ENCODE measurements around the gene UBE2I.

The UBE2I gene

GRCh38 chr16:1371054-1371978 lies 61.9 kb downstream of the UBE2I start:
- TF ChIP-seq CTCF (IDR thresholded peaks at IDR 0.05; ENCODE audit: low read depth, low read length): no peak
- no peak for DNase-seq (ENCODE audit: extremely low read depth, low read depth)

- no peak for DNase-seq (ENCODE audit: extremely low read depth, low read depth)
- no peak for TF ChIP-seq CTCF (IDR thresholded peaks at IDR 0.05; ENCODE audit: low read depth, low read length)
These were observed 63.0 kb downstream of the UBE2I start for GRCh38 chr16:1372292-1372950.

- no peak for TF ChIP-seq CTCF (IDR thresholded peaks at IDR 0.05; ENCODE audit: low read depth, low read length)
- no peak for DNase-seq (ENCODE audit: extremely low read depth, low read depth)
These were observed 65.2 kb downstream of the UBE2I start for GRCh38 chr16:1374418-1375297.

GRCh38 chr16:1375298-1375640 lies 65.8 kb downstream of the UBE2I start:
- DNase-seq (ENCODE audit: extremely low read depth, low read depth): no peak
- TF ChIP-seq CTCF (IDR thresholded peaks at IDR 0.05; ENCODE audit: low read depth, low read length): no peak

GRCh38 chr16:1375741-1376410 lies 66.4 kb downstream of the UBE2I start:
- no peak for DNase-seq (ENCODE audit: extremely low read depth, low read depth)
- TF ChIP-seq CTCF (IDR thresholded peaks at IDR 0.05; ENCODE audit: low read depth, low read length): no peak

All from AG09319 (cell line).